ENCODE measurements around the gene CASR. TPM values are rescaled to one million over a fixed set of nuclear protein-coding genes. Genes with fewer than 3 reads are reported as not detected.

CASR gene
- total RNA-seq, 1 experiment from 2014 or later: not detected

DNA sequence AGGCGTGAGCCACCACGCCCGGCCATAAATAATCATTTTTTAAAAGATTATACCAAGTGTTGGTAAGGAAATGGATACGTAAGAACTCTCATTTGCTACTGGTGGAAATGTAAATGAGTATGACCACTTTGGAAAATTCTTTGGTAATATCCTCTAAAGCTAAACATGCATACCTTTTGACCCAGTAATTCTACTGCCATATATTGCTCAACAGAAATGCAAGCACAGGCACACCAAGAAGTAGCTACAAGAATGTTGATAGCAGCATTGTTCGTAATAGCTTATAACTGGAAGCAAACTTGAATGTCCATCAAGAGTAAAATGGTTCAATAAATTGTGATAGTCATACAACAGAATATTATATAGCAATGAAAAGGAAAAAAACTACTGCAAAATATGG, 4.8 kb upstream of the CASR start:
- CTCF ChIA-PET: no interaction called here
- Histone ChIP-seq H3K9ac (ENCODE audit: low read length) (no peak overlapping the region), H3K9me3 (ENCODE audit: low read length) (peaks cover 2% of the 10 kb centered on the region; the same call in 1 of the 2 replicates), H3K36me3 (ENCODE audit: low read depth, low read length) (no peaks in the 10 kb centered on the region), H3K27ac (ENCODE audit: low read length) (no peak overlapping the region), H3K4me2 (ENCODE audit: low read length) (no peak overlapping the region), H2AFZ (ENCODE audit: low read length) (no peak overlapping the region), H3K27me3 (ENCODE audit: low read length) (peaks cover 73% of the 10 kb centered on the region), H3F3A (ENCODE audit: low read length, unreplicated experiment) (no peaks in the 10 kb centered on the region), H3K4me3 (ENCODE audit: low read length) (no peak overlapping the region), H4K20me1 (ENCODE audit: low read length) (no peaks in the 10 kb centered on the region), H3K9me2 (replicated peaks; ENCODE audit: low read length) (no peaks in the 10 kb centered on the region), H3K4me1 (ENCODE audit: insufficient read depth, low read length) (no peaks in the 10 kb centered on the region), H3K79me2 (ENCODE audit: low read length) (no peaks in the 10 kb centered on the region)
- BruUV-seq (replicated peaks): no TSS peak
- TF ChIP-seq, protein P1, sequence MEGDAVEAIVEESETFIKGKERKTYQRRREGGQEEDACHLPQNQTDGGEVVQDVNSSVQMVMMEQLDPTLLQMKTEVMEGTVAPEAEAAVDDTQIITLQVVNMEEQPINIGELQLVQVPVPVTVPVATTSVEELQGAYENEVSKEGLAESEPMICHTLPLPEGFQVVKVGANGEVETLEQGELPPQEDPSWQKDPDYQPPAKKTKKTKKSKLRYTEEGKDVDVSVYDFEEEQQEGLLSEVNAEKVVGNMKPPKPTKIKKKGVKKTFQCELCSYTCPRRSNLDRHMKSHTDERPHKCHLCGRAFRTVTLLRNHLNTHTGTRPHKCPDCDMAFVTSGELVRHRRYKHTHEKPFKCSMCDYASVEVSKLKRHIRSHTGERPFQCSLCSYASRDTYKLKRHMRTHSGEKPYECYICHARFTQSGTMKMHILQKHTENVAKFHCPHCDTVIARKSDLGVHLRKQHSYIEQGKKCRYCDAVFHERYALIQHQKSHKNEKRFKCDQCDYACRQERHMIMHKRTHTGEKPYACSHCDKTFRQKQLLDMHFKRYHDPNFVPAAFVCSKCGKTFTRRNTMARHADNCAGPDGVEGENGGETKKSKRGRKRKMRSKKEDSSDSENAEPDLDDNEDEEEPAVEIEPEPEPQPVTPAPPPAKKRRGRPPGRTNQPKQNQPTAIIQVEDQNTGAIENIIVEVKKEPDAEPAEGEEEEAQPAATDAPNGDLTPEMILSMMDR (conservative IDR thresholded peaks at IDR 0.05; ENCODE audit: low read depth, low read length): no peak
- TF ChIP-seq EZH2 (IDR thresholded peaks at IDR 0.05; ENCODE audit: low read length, unreplicated experiment): no peak
- no peak for TF ChIP-seq EZH2phosphoT487 (IDR thresholded peaks at IDR 0.05; ENCODE audit: borderline replicate concordance, low read length)
- intact Hi-C loops (cut with micrococcal nuclease): no loop called here
- ATAC-seq: no peak
- POLR2A ChIA-PET (ENCODE audit: unreplicated experiment): no interaction called here
- DNase-seq: no peak

DNA sequence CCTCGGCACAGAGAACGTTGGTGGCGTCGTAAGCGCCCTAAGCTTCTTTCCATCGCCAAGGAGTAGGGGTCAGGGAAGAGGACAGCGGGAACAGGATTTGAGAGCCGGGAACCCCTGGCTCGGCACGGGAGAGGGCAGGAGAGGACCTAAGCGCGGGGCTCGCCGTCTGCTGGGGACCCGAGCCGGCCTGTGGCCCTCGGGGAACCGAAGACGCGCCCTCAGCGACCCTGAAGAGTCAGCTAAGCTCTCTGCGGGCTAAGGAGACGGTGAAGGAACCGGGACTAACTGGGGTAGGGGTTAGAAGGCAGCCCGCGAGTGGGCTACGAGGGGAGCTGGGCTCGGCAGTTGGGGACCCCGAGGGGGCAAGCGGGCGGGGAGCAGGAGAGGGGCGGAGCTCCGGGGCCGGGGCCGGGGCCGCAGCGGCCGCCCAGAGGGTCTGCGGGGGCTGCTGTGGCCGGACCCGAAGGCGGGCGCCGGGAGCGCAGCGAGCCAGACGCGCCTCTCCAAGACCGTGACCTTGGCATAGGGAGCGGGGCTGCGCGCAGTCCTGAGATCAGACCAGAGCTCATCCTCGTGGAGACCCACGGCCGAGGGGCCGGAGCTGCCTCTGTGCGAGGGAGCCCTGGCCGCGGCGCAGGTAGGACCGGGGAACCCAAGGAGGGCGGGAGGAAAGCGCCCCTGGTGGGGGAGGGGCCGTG, 574 bp downstream of the CASR start:
- H3K27ac ChIP-seq (ENCODE audit: low read length): no peak overlapping the region
- H3K9me3 ChIP-seq (ENCODE audit: low read length): no peaks in the 10 kb centered on the region
- no peaks in the 10 kb centered on the region for H3K9me2 ChIP-seq (replicated peaks; ENCODE audit: low read length)
- H3K79me2 ChIP-seq (ENCODE audit: low read length): no peaks in the 10 kb centered on the region
- no TSS peak for BruUV-seq (replicated peaks)
- no peak for DNase-seq
- H3K4me3 ChIP-seq (ENCODE audit: low read length): no peak overlapping the region
- H2AFZ ChIP-seq (ENCODE audit: low read length): no peak overlapping the region
- no peak overlapping the region for H3K9ac ChIP-seq (ENCODE audit: low read length)
- H3K36me3 ChIP-seq (ENCODE audit: low read depth, low read length): no peaks in the 10 kb centered on the region
- intact Hi-C loops (cut with micrococcal nuclease): no loop called here
- ChIA-PET CTCF (no interaction called here), POLR2A (ENCODE audit: unreplicated experiment) (no interaction called here)
- H3K4me1 ChIP-seq (ENCODE audit: insufficient read depth, low read length): no peaks in the 10 kb centered on the region
- no peaks in the 10 kb centered on the region for H3F3A ChIP-seq (ENCODE audit: low read length, unreplicated experiment)
- peaks cover 63% of the 10 kb centered on the region for H3K27me3 ChIP-seq (ENCODE audit: low read length)
- no peak for ATAC-seq
- no peak overlapping the region for H3K4me2 ChIP-seq (ENCODE audit: low read length)
- TF ChIP-seq EZH2 (IDR thresholded peaks at IDR 0.05; ENCODE audit: low read length, unreplicated experiment): no peak
- TF ChIP-seq, protein P1 (conservative IDR thresholded peaks at IDR 0.05; ENCODE audit: low read depth, low read length): no peak
- no peak for TF ChIP-seq EZH2phosphoT487 (IDR thresholded peaks at IDR 0.05; ENCODE audit: borderline replicate concordance, low read length)
- no peaks in the 10 kb centered on the region for H4K20me1 ChIP-seq (ENCODE audit: low read length)

DNA sequence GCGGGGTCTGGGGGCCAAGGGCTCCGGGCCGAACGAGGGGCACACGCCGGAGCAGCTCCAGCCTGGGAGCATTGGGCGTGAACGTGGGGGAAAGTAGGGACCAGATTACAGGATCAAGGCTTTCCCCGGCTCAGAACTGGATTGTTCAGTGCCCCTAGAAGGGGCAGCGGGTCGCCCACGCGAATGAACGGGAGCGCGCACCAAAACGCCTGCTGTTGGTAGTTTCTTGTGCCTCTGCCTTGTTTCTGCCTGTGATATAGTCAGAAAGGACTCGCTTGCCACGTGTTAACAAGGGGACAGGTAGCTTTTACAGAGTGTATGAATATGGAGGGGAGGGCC, 1.1 kb downstream of the CASR start:
- ATAC-seq: no peak
- Histone ChIP-seq H3K4me2 (ENCODE audit: low read length) (no peak overlapping the region), H3K27me3 (ENCODE audit: low read length) (peaks cover 65% of the 10 kb centered on the region), H3K9me2 (replicated peaks; ENCODE audit: low read length) (no peaks in the 10 kb centered on the region), H3K4me1 (ENCODE audit: insufficient read depth, low read length) (no peaks in the 10 kb centered on the region), H3K27ac (ENCODE audit: low read length) (no peak overlapping the region), H3K9ac (ENCODE audit: low read length) (no peak overlapping the region), H3K9me3 (ENCODE audit: low read length) (no peaks in the 10 kb centered on the region), H3K4me3 (ENCODE audit: low read length) (no peak overlapping the region), H3K79me2 (ENCODE audit: low read length) (no peaks in the 10 kb centered on the region), H2AFZ (ENCODE audit: low read length) (no peak overlapping the region), H3F3A (ENCODE audit: low read length, unreplicated experiment) (no peaks in the 10 kb centered on the region), H3K36me3 (ENCODE audit: low read depth, low read length) (no peaks in the 10 kb centered on the region), H4K20me1 (ENCODE audit: low read length) (no peaks in the 10 kb centered on the region)
- no peak for TF ChIP-seq EZH2phosphoT487 (IDR thresholded peaks at IDR 0.05; ENCODE audit: borderline replicate concordance, low read length)
- ChIA-PET POLR2A (ENCODE audit: unreplicated experiment) (no interaction called here), CTCF (no interaction called here)
- no TSS peak for BruUV-seq (replicated peaks)
- no peak for DNase-seq
- intact Hi-C loops (cut with micrococcal nuclease): no loop called here

All from PC-3 (cell line).